SU-DHL-6 (cell line): ENCODE results near the gene IL1R1.

Source experiments
- H2AFZ ChIP-seq: fragments of 200-600 bp; sonication (generic); 2 replicates; pipeline ENCODE4 v1.6.1; 2014; ENCODE audit warnings: low read depth, mild to moderate bottlenecking, moderate library complexity, mixed read lengths, antibody characterized with exemption, low read length; ENCODE audit not compliant: severe bottlenecking
- H3F3A ChIP-seq: fragments of 200-600 bp; shearing (Covaris generic); 2 replicates; pipeline ENCODE4 v1.6.0; 2016; ENCODE audit warnings: antibody characterized with exemption, mild to moderate bottlenecking; ENCODE audit not compliant: insufficient read depth
- H3K27ac ChIP-seq: fragments of 200-600 bp; sonication (generic); 2 replicates; pipeline ENCODE4 v1.5.1; 2016; ENCODE audit warnings: low read depth, mild to moderate bottlenecking, low read length, moderate library complexity, mixed read lengths
- H3K27me3 ChIP-seq: fragments of 200-600 bp; sonication (generic), shearing (Covaris generic); 2 replicates; pipeline ENCODE4 v1.6.0; 2014; ENCODE audit warnings: mild to moderate bottlenecking, low read length
- H3K36me3 ChIP-seq: fragments of 200-600 bp; sonication (generic); 2 replicates; pipeline ENCODE4 v1.6.1; 2014; ENCODE audit warnings: mild to moderate bottlenecking, low read length, mixed read lengths
- H3K4me2 ChIP-seq: fragments of 300-600, 200-600 bp; shearing (Covaris generic), sonication (generic); 2 replicates; pipeline ENCODE4 v1.6.0; 2014; ENCODE audit warnings: low read length, low read depth, mild to moderate bottlenecking; ENCODE audit not compliant: poor library complexity, severe bottlenecking
- H3K4me3 ChIP-seq: fragments of 200-600 bp; sonication (generic); 2 replicates; pipeline ENCODE4 v1.5.1; 2014; ENCODE audit warnings: antibody characterized with exemption, low read length, mild to moderate bottlenecking, mixed read lengths; ENCODE audit not compliant: insufficient read depth, poor library complexity, severe bottlenecking
- H3K79me2 ChIP-seq: fragments of 200-600 bp; sonication (generic); 2 replicates; pipeline ENCODE4 v1.6.1; 2014; ENCODE audit warnings: mild to moderate bottlenecking, low read length, moderate library complexity; ENCODE audit not compliant: insufficient read depth
- H3K9ac ChIP-seq: fragments of 200-600 bp; sonication (generic); 2 replicates; pipeline ENCODE4 v1.7.0; 2014; ENCODE audit warnings: mild to moderate bottlenecking, low read length
- H3K9me2 ChIP-seq: fragments of 200-600 bp; sonication (generic); replicated peaks from 2 replicates; pipeline ENCODE4 v1.6.1; 2014; ENCODE audit warnings: low read length; ENCODE audit not compliant: insufficient read depth
- H3K9me3 ChIP-seq: fragments of 200-600 bp; sonication (generic); 2 replicates; pipeline ENCODE4 v1.6.1; 2014; ENCODE audit warnings: low read length, mixed read lengths; ENCODE audit not compliant: insufficient read depth
- H4K20me1 ChIP-seq: fragments of 200-600 bp; sonication (generic); 2 replicates; pipeline ENCODE4 v1.6.1; 2014; ENCODE audit warnings: low read depth, mild to moderate bottlenecking, antibody characterized with exemption, low read length, moderate library complexity, mixed read lengths
- CTCF ChIP-seq: fragments of 200-600 bp; sonication (generic); IDR thresholded peaks from one replicate; pipeline ENCODE4 v1.5.1; 2017; ENCODE audit warnings: antibody characterized with exemption, mild to moderate bottlenecking, low read length, moderate library complexity; ENCODE audit not compliant: insufficient read depth, poor library complexity, severe bottlenecking
- EZH2phosphoT487 ChIP-seq: fragments of 200-600 bp; sonication (generic), shearing (Covaris generic); conservative IDR thresholded peaks from 2 replicates; pipeline ENCODE4 v1.6.1; 2018; ENCODE audit warnings: mild to moderate bottlenecking, antibody characterized with exemption, low read length, moderate library complexity, mixed read lengths

The IL1R1 gene

GRCh38 chr2:102204638-102205037 is 62.1 kb downstream of the IL1R1 start:
- H4K20me1 ChIP-seq, result no peaks in the 10 kb centered on the region
- H3K27ac ChIP-seq, result no peak overlapping the region
- H3K9me3 ChIP-seq, result no peaks in the 10 kb centered on the region
- H2AFZ ChIP-seq, result no peak overlapping the region
- no peaks in the 10 kb centered on the region for H3F3A ChIP-seq
- no peak overlapping the region for H3K9ac ChIP-seq
- no peaks in the 10 kb centered on the region for H3K9me2 ChIP-seq
- no peak for TF ChIP-seq EZH2phosphoT487
- no peak for TF ChIP-seq CTCF
- H3K79me2 ChIP-seq, result no peaks in the 10 kb centered on the region
- H3K4me3 ChIP-seq, result no peak overlapping the region
- no peak overlapping the region for H3K4me2 ChIP-seq
- no peaks in the 10 kb centered on the region for H3K36me3 ChIP-seq
- no peaks in the 10 kb centered on the region for H3K27me3 ChIP-seq

- Histone ChIP-seq H3K9me3 (no peaks in the 10 kb centered on the region), H3K9ac (no peak overlapping the region), H3K4me3 (no peak overlapping the region), H3K27me3 (no peaks in the 10 kb centered on the region), H4K20me1 (no peaks in the 10 kb centered on the region), H3K79me2 (no peaks in the 10 kb centered on the region), H3F3A (no peaks in the 10 kb centered on the region), H3K9me2 (no peaks in the 10 kb centered on the region), H2AFZ (no peak overlapping the region), H3K4me2 (no peak overlapping the region), H3K27ac (no peak overlapping the region), H3K36me3 (no peaks in the 10 kb centered on the region)
- no peak for TF ChIP-seq CTCF
- no peak for TF ChIP-seq EZH2phosphoT487
Observed at GRCh38 chr2:102206666-102207341, 64.3 kb downstream of the IL1R1 start.

GRCh38 chr2:102208774-102209173 is 66.2 kb downstream of the IL1R1 start:
- Histone ChIP-seq H3K36me3 (no peaks in the 10 kb centered on the region), H3K27ac (no peak overlapping the region), H3K9ac (no peak overlapping the region), H3K27me3 (no peaks in the 10 kb centered on the region), H2AFZ (no peak overlapping the region), H3F3A (no peaks in the 10 kb centered on the region), H3K9me2 (no peaks in the 10 kb centered on the region), H4K20me1 (no peaks in the 10 kb centered on the region), H3K4me3 (no peak overlapping the region), H3K79me2 (no peaks in the 10 kb centered on the region), H3K9me3 (no peaks in the 10 kb centered on the region), H3K4me2 (no peak overlapping the region)
- TF ChIP-seq CTCF (no peak), EZH2phosphoT487 (no peak)
